SK-N-SH (cell line): ENCODE measurements around the gene CRPPA. TPM values are rescaled to one million over a fixed set of nuclear protein-coding genes. Genes with fewer than 3 reads are reported as not detected.

Experiments used
- CTCF ChIA-PET: fragments of 300-600, 350-600 bp; formaldehyde crosslinking; extraction: SDS; loops from one replicate; lab custom pipeline; 2021; lab: Yijun Ruan, JAX
- POLR2A ChIA-PET: fragments of 350-600 bp; sonication (Branson Sonifier 250); formaldehyde crosslinking; extraction: SDS; loops from one replicate; lab custom pipeline; 2020; ENCODE audit warnings: antibody characterized with exemption, inconsistent platforms; lab: Yijun Ruan, JAX
- DNase-seq: peaks from one replicate; pipeline ENCODE4 v3.0.0; 2012
- H2AFZ ChIP-seq: fragments of 200-600 bp; sonication (generic); 2 replicates; pipeline ENCODE4 v1.8.1; 2016; ENCODE audit warnings: antibody characterized with exemption, mild to moderate bottlenecking, low read depth
- H3F3A ChIP-seq: fragments of 200-600 bp; sonication (generic); replicated peaks from 2 replicates; pipeline ENCODE3; 2016; ENCODE audit warnings: antibody characterized with exemption, mild to moderate bottlenecking; ENCODE audit not compliant: insufficient read depth
- H3K27ac ChIP-seq, 2 experiments: fragments of 200-500 bp in 1 of 2; fragments of 200-600 bp in 1 of 2; sonication (Bioruptor generic) in 1 of 2; sonication (generic), shearing (Covaris generic) in 1 of 2; 2 replicates each; pipeline versions ENCODE4 v1.5.1 to v1.6.1; 2014 to 2016; ENCODE audit warnings: low read depth in 2 of 2, inconsistent platforms in 1 of 2, low read length in 1 of 2, mild to moderate bottlenecking in 1 of 2, mixed read lengths in 1 of 2
- H3K27me3 ChIP-seq: fragments of 200-600 bp; sonication (generic), shearing (Covaris generic); 2 replicates; pipeline ENCODE4 v1.6.1; 2016; ENCODE audit warnings: mixed run types; ENCODE audit not compliant: insufficient read depth
- H3K36me3 ChIP-seq, 2 experiments: fragments of 200-500 bp in 1 of 2; fragments of 200-600 bp in 1 of 2; sonication (Bioruptor generic) in 1 of 2; sonication (generic) in 1 of 2; replicated peaks in 1 of 2; 2 replicates each; pipeline versions ENCODE3 to v1.5.1; 2014 to 2016; ENCODE audit warnings: low read length in 1 of 2, mild to moderate bottlenecking in 1 of 2; ENCODE audit not compliant: insufficient read depth in 2 of 2, control insufficient read depth in 1 of 2
- H3K4me1 ChIP-seq, 2 experiments: fragments of 200-500 bp in 1 of 2; fragments of 200-600 bp in 1 of 2; sonication (Bioruptor generic) in 1 of 2; sonication (generic), shearing (Covaris generic) in 1 of 2; 2 replicates each; pipeline versions ENCODE4 v1.5.1 to v1.6.1; 2014 to 2016; ENCODE audit warnings: low read depth in 1 of 2, low read length in 1 of 2, mixed run types in 1 of 2; ENCODE audit not compliant: insufficient read depth in 2 of 2, control insufficient read depth in 1 of 2
- H3K4me2 ChIP-seq: fragments of 200-600 bp; sonication (generic), shearing (Covaris generic); 2 replicates; pipeline ENCODE4 v1.6.1; 2017; ENCODE audit warnings: mixed run types
- H3K4me3 ChIP-seq, 2 experiments: fragments of 200-500 bp in 1 of 2; fragments of 200-600 bp in 1 of 2; sonication (Bioruptor generic) in 1 of 2; sonication (generic), shearing (Covaris generic) in 1 of 2; 2 replicates each; pipeline versions ENCODE4 v1.5.1 to v1.8.1; 2014 to 2016; ENCODE audit warnings: low read depth in 2 of 2, inconsistent platforms in 1 of 2, low read length in 1 of 2, mild to moderate bottlenecking in 1 of 2, mixed read lengths in 1 of 2, moderate library complexity in 1 of 2
- H3K79me2 ChIP-seq: fragments of 200-600 bp; sonication (generic); 2 replicates; pipeline ENCODE4 v1.8.1; 2017; ENCODE audit warnings: mild to moderate bottlenecking; ENCODE audit not compliant: insufficient read depth
- H3K9ac ChIP-seq: fragments of 200-600 bp; sonication (generic); 2 replicates; pipeline ENCODE4 v1.6.1; 2017; ENCODE audit warnings: mixed run types
- H3K9me2 ChIP-seq: fragments of 200-600 bp; sonication (generic); 2 replicates; pipeline ENCODE4 v1.6.1; 2017; ENCODE audit warnings: mixed run types
- H3K9me3 ChIP-seq: fragments of 200-600 bp; sonication (generic); 2 replicates; pipeline ENCODE4 v1.6.1; 2017; ENCODE audit warnings: mixed run types, mild to moderate bottlenecking, moderate library complexity
- H4K20me1 ChIP-seq: fragments of 200-600 bp; sonication (generic); 2 replicates; pipeline ENCODE4 v1.6.1; 2017; ENCODE audit warnings: mild to moderate bottlenecking, mixed run types; ENCODE audit not compliant: insufficient read depth
- CHD2 ChIP-seq: fragments of 150-350 bp; IDR thresholded peaks from 2 replicates; pipeline ENCODE4 v1.6.1; 2018; ENCODE audit warnings: low read length; ENCODE audit not compliant: partially characterized antibody
- ELF1 ChIP-seq: IDR thresholded peaks from 2 replicates; pipeline ENCODE4 v1.4.0; 2012
- EZH2phosphoT487 ChIP-seq: fragments of 200-600 bp; sonication (generic); IDR thresholded peaks from 2 replicates; pipeline ENCODE4 v1.6.1; 2017; ENCODE audit warnings: low read depth, mixed run types, mild to moderate bottlenecking, antibody characterized with exemption, moderate library complexity, borderline replicate concordance
- FOSL2 ChIP-seq: IDR thresholded peaks from 2 replicates; pipeline ENCODE4 v1.4.0; 2012; ENCODE audit warnings: low read depth, mild to moderate bottlenecking, moderate library complexity, borderline replicate concordance
- FOXM1 ChIP-seq: IDR thresholded peaks from 2 replicates; pipeline ENCODE4 v1.4.0; 2012; ENCODE audit warnings: low read depth, mild to moderate bottlenecking
- GATA2 ChIP-seq: sonication (generic); formaldehyde crosslinking; IDR thresholded peaks from 2 replicates; pipeline ENCODE4 v1.5.0; 2020; ENCODE audit warnings: mild to moderate bottlenecking, missing genetic modification reagents
- IRF3 ChIP-seq: fragments of 150-350 bp; IDR thresholded peaks from 2 replicates; pipeline ENCODE4 v1.6.1; 2016; ENCODE audit warnings: mild to moderate bottlenecking, low read depth, low read length
- JUND ChIP-seq: IDR thresholded peaks from 2 replicates; pipeline ENCODE4 v1.4.0; 2012
- MXI1 ChIP-seq: IDR thresholded peaks from 2 replicates; pipeline ENCODE4 v1.6.1; 2012; ENCODE audit warnings: mild to moderate bottlenecking, low read depth, low read length, improper control_type of control experiment
- NFIC ChIP-seq: IDR thresholded peaks from 2 replicates; pipeline ENCODE4 v1.4.0; 2012; ENCODE audit warnings: borderline replicate concordance
- NRF1 ChIP-seq: IDR thresholded peaks from 2 replicates; pipeline ENCODE4 v1.6.1; 2012; ENCODE audit warnings: low read depth, mild to moderate bottlenecking, low read length
- PBX3 ChIP-seq: IDR thresholded peaks from 2 replicates; pipeline ENCODE4; 2012
- POLR2AphosphoS5 ChIP-seq: IDR thresholded peaks from 2 replicates; pipeline ENCODE4 v1.6.1; 2012; ENCODE audit warnings: low read depth, low read length
- RCOR1 ChIP-seq: fragments of 150-350 bp; IDR thresholded peaks from 2 replicates; pipeline ENCODE4 v1.6.1; 2017; ENCODE audit warnings: antibody characterized with exemption, low read length
- RFX5 ChIP-seq: IDR thresholded peaks from 2 replicates; pipeline ENCODE4 v1.6.1; 2012; ENCODE audit warnings: mild to moderate bottlenecking, improper control_type of control experiment, low read length
- SIN3A ChIP-seq: IDR thresholded peaks from 2 replicates; pipeline ENCODE4 v1.6.1; 2012; ENCODE audit warnings: low read depth, mild to moderate bottlenecking, low read length, moderate library complexity, borderline replicate concordance
- TEAD4 ChIP-seq: IDR thresholded peaks from 2 replicates; pipeline ENCODE4 v1.4.0; 2012; ENCODE audit warnings: mild to moderate bottlenecking, borderline replicate concordance; ENCODE audit not compliant: insufficient read depth
- USF1 ChIP-seq: IDR thresholded peaks from 2 replicates; pipeline ENCODE4 v1.4.0; 2012; ENCODE audit warnings: low read depth, borderline replicate concordance
- YY1 ChIP-seq: IDR thresholded peaks from 2 replicates; pipeline ENCODE4 v1.4.0; 2012; ENCODE audit warnings: low read depth, mild to moderate bottlenecking
- ZBTB33 ChIP-seq: IDR thresholded peaks from 2 replicates; pipeline ENCODE4 v1.4.0; 2012; ENCODE audit warnings: low read depth, borderline replicate concordance
- WGBS: methylation state at CpG from one replicate; pipeline ENCODE4 v1.1.6; 2017; ENCODE audit warnings: low lambda C conversion rate; 5-methylcytosine and 5-hydroxymethylcytosine counted together
- polyA plus RNA-seq, 3 experiments: library from polyadenylated mRNA; depleted of rRNA; stranded (reverse); fragments of >200 nt; gene quantifications; 2 replicates each; pipeline ENCODE4 v1.2.3, GENCODE V29; 2012

The CRPPA gene
- polyA plus RNA-seq, 1 of the 3 experiments (the other 2 are of a cell fraction) = 0.15 TPM

GRCh38 chr7:16395121-16395520, 26.2 kb downstream of the CRPPA start (continued):
- TF ChIP-seq USF1 (no peak), MXI1 (no peak), NFIC (no peak), RFX5 (no peak), RCOR1 (no peak), EZH2phosphoT487 (no peak), ELF1 (no peak), NRF1 (no peak), CHD2 (no peak), FOSL2 (no peak), JUND (no peak), FOXM1 (no peak)

- Histone ChIP-seq H3K4me3 (no peak overlapping the region), H3F3A (peaks cover 29% of the 10 kb centered on the region), H3K27ac (no peak overlapping the region), H2AFZ (no peak overlapping the region), H3K4me1 (no peaks in the 10 kb centered on the region; a peak in 1 of 4 replicates), H3K9ac (no peak overlapping the region), H4K20me1 (no peaks in the 10 kb centered on the region), H3K9me3 (peaks cover 7% of the 10 kb centered on the region; the same call in 1 of the 2 replicates), H3K27me3 (no peaks in the 10 kb centered on the region), H3K36me3 (no peaks in the 10 kb centered on the region), H3K9me2 (no peaks in the 10 kb centered on the region), H3K79me2 (no peaks in the 10 kb centered on the region), H3K4me2 (no peak overlapping the region)
- ChIA-PET CTCF (interaction anchor here (0.6 to 0.8 kb wide), 2 partner anchors 18 to 68 kb away, joined by 3 to 4 read pairs; no protein-coding TSS in a partner anchor), POLR2A (no interaction called here)
- TF ChIP-seq IRF3 (no peak), YY1 (no peak), TEAD4 (no peak), GATA2 (CRISPR knock-in tag) (no peak), PBX3 (no peak), CHD2 (no peak), POLR2AphosphoS5 (no peak), FOXM1 (no peak), ZBTB33 (no peak), SIN3A (no peak), FOSL2 (no peak)
- 25% methylated on average over 4 of the region's 4 CpGs for WGBS
- DNase-seq = no peak
Measured at GRCh38 chr7:16393862-16394422, 27.4 kb downstream of the CRPPA start.
